Naive B cell (primary cell): ENCODE measurements around the gene POLA1. TPM values are rescaled to one million over a fixed set of nuclear protein-coding genes. Genes with fewer than 3 reads are reported as not detected.

ENCODE experiments used
- ATAC-seq, 2 donors: fragments of 150-1000 bp; cut with Tn5 transposase; 2 replicates each; pipeline ENCODE4 v1.10.0; 2021; ENCODE audit warnings: low read depth in 2 of 2, mild to moderate bottlenecking in 2 of 2, moderate library complexity in 2 of 2
- DNase-seq: peaks from one replicate; pipeline ENCODE4 v3.0.0; 2022
- H3K27ac Mint-ChIP-seq, 6 donors: one replicate each; pipeline ENCODE4 v1.8.0; 2020 to 2022; ENCODE audit warnings: mild to moderate bottlenecking in 6 of 6, mixed read lengths in 6 of 6, moderate library complexity in 5 of 6, inconsistent platforms in 2 of 6
- H3K27me3 Mint-ChIP-seq, 3 donors: one replicate each; pipeline ENCODE4 v1.8.0; 2021 to 2022; ENCODE audit warnings: mixed read lengths in 3 of 3, mild to moderate bottlenecking in 1 of 3
- H3K36me3 Mint-ChIP-seq, 2 donors: one replicate each; pipeline ENCODE4 v1.8.0; 2020 to 2022; ENCODE audit warnings: mixed read lengths in 2 of 2, inconsistent platforms in 1 of 2, mild to moderate bottlenecking in 1 of 2
- H3K4me1 Mint-ChIP-seq, 3 donors: one replicate each; pipeline ENCODE4 v1.8.0; 2020 to 2022; ENCODE audit warnings: mixed read lengths in 3 of 3, inconsistent platforms in 1 of 3, mild to moderate bottlenecking in 1 of 3, moderate library complexity in 1 of 3
- H3K4me3 Mint-ChIP-seq, 8 donors: one replicate each; pipeline ENCODE4 v1.8.0; 2020 to 2022; ENCODE audit warnings: mild to moderate bottlenecking in 8 of 8, mixed read lengths in 8 of 8, moderate library complexity in 8 of 8, inconsistent platforms in 2 of 8
- H3K9me3 Mint-ChIP-seq, 7 donors: one replicate each; pipeline ENCODE4 v1.8.0; 2020 to 2022; ENCODE audit warnings: mixed read lengths in 7 of 7, mild to moderate bottlenecking in 5 of 7, inconsistent platforms in 2 of 7, moderate library complexity in 1 of 7
- polyA plus RNA-seq, 6 donors: library from polyadenylated mRNA; unstranded; fragments of 300-500 nt; fragmentation: Illumina TruSeq; gene quantifications; one replicate each; pipeline ENCODE4 v1.2.3, GENCODE V29; 2021; ENCODE audit warnings: low read depth in 6 of 6

Gene POLA1
- polyA plus RNA-seq, 6 donors from 2014 or later, result 5.3 to 6.5 (median 6.1) TPM; not detected in 1

- ATAC-seq (no peak), DNase-seq (no peak)
- peaks cover 28 to 66% (median 54%) of the 10 kb centered on the region in 3 donors for H3K27me3 Mint-ChIP-seq
- peaks cover 0 to 6% (median 4%) of the 10 kb centered on the region in 7 donors for H3K9me3 Mint-ChIP-seq
- peak overlapping the region in 1 of 6 donors; percentile 63 for H3K27ac Mint-ChIP-seq
- peaks cover 3 to 7% of the 10 kb centered on the region in 2 donors for H3K36me3 Mint-ChIP-seq
- peak overlapping the region in 4 of 8 donors; percentile 12 to 59 (median 40) for H3K4me3 Mint-ChIP-seq
- peaks cover 8 to 24% (median 16%) of the 10 kb centered on the region in 3 donors for H3K4me1 Mint-ChIP-seq
These were observed 313.6 kb downstream of the POLA1 start for GRCh38 chrX:25007059-25008053.

GRCh38 chrX:25009407-25009806 is 315.7 kb downstream of the POLA1 start:
- Mint-ChIP-seq H3K4me1 (peaks cover 6 to 26% (median 14%) of the 10 kb centered on the region in 3 donors), H3K27ac (no peak overlapping the region), H3K9me3 (peaks cover 0 to 6% (median 4%) of the 10 kb centered on the region in 7 donors), H3K27me3 (peaks cover 28 to 60% (median 53%) of the 10 kb centered on the region in 3 donors), H3K4me3 (peak overlapping the region in 1 of 8 donors; percentile 27), H3K36me3 (peaks cover 0 to 11% of the 10 kb centered on the region in 2 donors)
- DNase-seq, result no peak
- ATAC-seq, result no peak

- Mint-ChIP-seq H3K27ac (peak overlapping the region in 1 of 6 donors; percentile 29), H3K9me3 (peaks cover 0 to 11% (median 3%) of the 10 kb centered on the region in 7 donors), H3K27me3 (peaks cover 29 to 59% (median 50%) of the 10 kb centered on the region in 3 donors), H3K4me3 (peak overlapping the region in 1 of 8 donors; percentile 41), H3K36me3 (peaks cover 0 to 13% of the 10 kb centered on the region in 2 donors), H3K4me1 (peaks cover 7 to 24% (median 14%) of the 10 kb centered on the region in 3 donors)
- DNase-seq, result no peak
- no peak for ATAC-seq
These were observed 317.3 kb downstream of the POLA1 start for GRCh38 chrX:25010784-25011588.

- Mint-ChIP-seq H3K4me1 (peaks cover 14 to 16% (median 15%) of the 10 kb centered on the region in 3 donors), H3K4me3 (peak overlapping the region in 5 of 8 donors; percentile 53 to 79 (median 78)), H3K27me3 (peaks cover 23 to 59% (median 50%) of the 10 kb centered on the region in 3 donors), H3K36me3 (peaks cover 0 to 21% of the 10 kb centered on the region in 2 donors), H3K27ac (peak overlapping the region in 1 of 6 donors; percentile 7), H3K9me3 (peaks cover 0 to 12% (median 8%) of the 10 kb centered on the region in 7 donors)
- no peak for ATAC-seq
- DNase-seq, result no peak
These were observed 318.1 kb downstream of the POLA1 start for GRCh38 chrX:25011589-25012432.

GRCh38 chrX:25012433-25012735 is 318.7 kb downstream of the POLA1 start:
- DNase-seq (no peak), ATAC-seq (no peak)
- H3K27me3 Mint-ChIP-seq, result peaks cover 26 to 63% (median 50%) of the 10 kb centered on the region in 3 donors
- H3K36me3 Mint-ChIP-seq, result peaks cover 0 to 21% of the 10 kb centered on the region in 2 donors
- peaks cover 0 to 16% (median 10%) of the 10 kb centered on the region in 7 donors for H3K9me3 Mint-ChIP-seq
- H3K4me1 Mint-ChIP-seq, result peaks cover 14 to 19% (median 15%) of the 10 kb centered on the region in 3 donors
- H3K27ac Mint-ChIP-seq, result peak overlapping the region in 1 of 6 donors; percentile 66
- H3K4me3 Mint-ChIP-seq, result peak overlapping the region in 6 of 8 donors; percentile 47 to 79 (median 70)

GRCh38 chrX:25012793-25013631 is 319.3 kb downstream of the POLA1 start:
- Mint-ChIP-seq H3K9me3 (peaks cover 0 to 21% (median 10%) of the 10 kb centered on the region in 7 donors), H3K4me3 (peak overlapping the region in 7 of 8 donors; percentile 66 to 84 (median 77)), H3K27ac (no peak overlapping the region), H3K4me1 (peaks cover 15 to 25% (median 18%) of the 10 kb centered on the region in 3 donors), H3K36me3 (peaks cover 0 to 21% of the 10 kb centered on the region in 2 donors), H3K27me3 (peaks cover 23 to 62% (median 50%) of the 10 kb centered on the region in 3 donors)
- ATAC-seq (peak; percentile 14 to 20), DNase-seq (no peak)

GRCh38 chrX:25013632-25014365 is 320.1 kb downstream of the POLA1 start:
- no peak for DNase-seq
- H3K27me3 Mint-ChIP-seq, result peaks cover 23 to 62% (median 51%) of the 10 kb centered on the region in 3 donors
- peak overlapping the region in 7 of 8 donors; percentile 46 to 88 (median 74) for H3K4me3 Mint-ChIP-seq
- peaks cover 0 to 21% of the 10 kb centered on the region in 2 donors for H3K36me3 Mint-ChIP-seq
- peaks cover 15 to 25% (median 18%) of the 10 kb centered on the region in 3 donors for H3K4me1 Mint-ChIP-seq
- no peak overlapping the region for H3K27ac Mint-ChIP-seq
- ATAC-seq, result peak; percentile 58 to 60
- peaks cover 0 to 21% (median 10%) of the 10 kb centered on the region in 7 donors for H3K9me3 Mint-ChIP-seq

GRCh38 chrX:25014366-25014838 is 320.7 kb downstream of the POLA1 start:
- DNase-seq, result no peak
- H3K9me3 Mint-ChIP-seq, result peaks cover 0 to 21% (median 10%) of the 10 kb centered on the region in 7 donors
- peaks cover 0 to 21% of the 10 kb centered on the region in 2 donors for H3K36me3 Mint-ChIP-seq
- peak overlapping the region in 1 of 6 donors; percentile 79 for H3K27ac Mint-ChIP-seq
- peak overlapping the region in 7 of 8 donors; percentile 50 to 74 (median 67) for H3K4me3 Mint-ChIP-seq
- peaks cover 27 to 61% (median 53%) of the 10 kb centered on the region in 3 donors for H3K27me3 Mint-ChIP-seq
- ATAC-seq, result no peak
- peaks cover 15 to 25% (median 18%) of the 10 kb centered on the region in 3 donors for H3K4me1 Mint-ChIP-seq

GRCh38 chrX:25015486-25016360 is 322.0 kb downstream of the POLA1 start, which contains the start of gene ARX:
ARX (minus strand) TSS chrX:25015965; CDS start chrX:25015737, 228 bp downstream.
- H3K9me3 Mint-ChIP-seq, result peaks cover 0 to 21% (median 10%) of the 10 kb centered on the region in 7 donors
- peaks cover 26 to 56% (median 53%) of the 10 kb centered on the region in 3 donors for H3K27me3 Mint-ChIP-seq
- H3K27ac Mint-ChIP-seq, result peak within 1 kb of the TSS in 4 of 6 donors; percentile 33 to 62 (median 46)
- peaks cover 0 to 21% of the 10 kb centered on the region in 2 donors for H3K36me3 Mint-ChIP-seq
- peaks cover 20 to 29% (median 25%) of the 10 kb centered on the region in 3 donors for H3K4me1 Mint-ChIP-seq
- no peak for DNase-seq
- ATAC-seq, result no peak
- H3K4me3 Mint-ChIP-seq, result peak within 1 kb of the TSS in 7 of 8 donors; percentile 18 to 74 (median 28)

- peaks cover 18 to 33% (median 27%) of the 10 kb centered on the region in 3 donors for H3K4me1 Mint-ChIP-seq
- ATAC-seq (no peak), DNase-seq (no peak)
- peaks cover 0 to 21% (median 10%) of the 10 kb centered on the region in 7 donors for H3K9me3 Mint-ChIP-seq
- peaks cover 27 to 53% (median 50%) of the 10 kb centered on the region in 3 donors for H3K27me3 Mint-ChIP-seq
- peaks cover 0 to 22% of the 10 kb centered on the region in 2 donors for H3K36me3 Mint-ChIP-seq
- peak overlapping the region in 2 of 6 donors; percentile 44 to 47 for H3K27ac Mint-ChIP-seq
- peak overlapping the region in 7 of 8 donors; percentile 16 to 74 (median 28) for H3K4me3 Mint-ChIP-seq
These were observed 322.6 kb downstream of the POLA1 start for GRCh38 chrX:25016361-25016671.
